B cell (primary cell): ENCODE measurements around the gene MMP3. TPM values are rescaled to one million over a fixed set of nuclear protein-coding genes. Genes with fewer than 3 reads are reported as not detected.

ENCODE experiments used
- ATAC-seq: fragments of 200-7000 bp; cut with Tn5 transposase; one replicate; pipeline ENCODE4 v1.10.0; 2021; ENCODE audit warnings: low read depth, mild to moderate bottlenecking, moderate number of reproducible peaks, moderate library complexity
- CTCF ChIA-PET: fragments of 350-600 bp; sonication (Branson Sonifier 250); formaldehyde crosslinking; loops from one replicate; lab custom pipeline; 2021; ENCODE audit warnings: antibody characterized with exemption, inconsistent platforms; lab: Charles Lee
- POLR2A ChIA-PET: fragments of 350-600 bp; sonication (Branson Sonifier 250); formaldehyde crosslinking; loops from one replicate; lab custom pipeline; 2021; ENCODE audit warnings: antibody characterized with exemption; lab: Charles Lee
- DNase-seq: peaks from one replicate; pipeline ENCODE4 v3.0.0; 2013
- H2AFZ ChIP-seq: 2 replicates; pipeline ENCODE4 v1.6.1; 2012; ENCODE audit warnings: mild to moderate bottlenecking, low read depth, low read length; ENCODE audit not compliant: insufficient read depth, poor library complexity, severe bottlenecking
- H3K27ac ChIP-seq, 2 donors: 1 replicate in 1 of 2; 2 replicates in 1 of 2; pipeline ENCODE4 v1.5.1; 2012 to 2013; ENCODE audit warnings: low read length in 2 of 2, mild to moderate bottlenecking in 2 of 2, moderate library complexity in 1 of 2
- H3K27me3 ChIP-seq, 4 experiments: fragments of 200-600 bp in 1 of 4; sonication (generic) in 1 of 4; replicated peaks in 1 of 4; 1 replicate in 2 of 4; 2 replicates in 2 of 4; pipeline versions ENCODE4 v1.6.1 to v1.7.0; 2013 to 2016; ENCODE audit warnings: low read length in 3 of 4, mild to moderate bottlenecking in 2 of 4, mixed read lengths in 1 of 4, moderate library complexity in 1 of 4; ENCODE audit not compliant: insufficient read depth in 4 of 4, control insufficient read depth in 3 of 4; ENCODE audit errors: control extremely low read depth in 1 of 4
- H3K36me3 ChIP-seq, 2 experiments: replicated peaks in 1 of 2; 1 replicate in 1 of 2; 2 replicates in 1 of 2; pipeline versions ENCODE4 v1.6.1 to v1.7.1; 2013; ENCODE audit warnings: low read length in 1 of 2; ENCODE audit not compliant: insufficient read depth in 2 of 2, control insufficient read depth in 1 of 2; ENCODE audit errors: control extremely low read depth in 1 of 2, extremely low read depth in 1 of 2
- H3K4me1 ChIP-seq, 2 donors: fragments of 200-600 bp in 1 of 2; sonication (generic) in 1 of 2; 1 replicate in 1 of 2; 2 replicates in 1 of 2; pipeline versions ENCODE4 v1.5.1 to v1.6.1; 2013 to 2017; ENCODE audit warnings: low read length in 2 of 2; ENCODE audit not compliant: control insufficient read depth in 2 of 2, insufficient read depth in 2 of 2
- H3K4me2 ChIP-seq: replicated peaks from 2 replicates; pipeline ENCODE3; 2012; ENCODE audit warnings: mild to moderate bottlenecking, low read depth, low read length; ENCODE audit not compliant: poor library complexity, severe bottlenecking
- H3K4me3 ChIP-seq, 5 experiments: fragments of 200-600 bp in 1 of 5; sonication (generic) in 1 of 5; 1 replicate in 3 of 5; 2 replicates in 2 of 5; pipeline versions ENCODE4 v1.5.1 to v1.7.0; 2011 to 2016; ENCODE audit warnings: low read length in 4 of 5, mild to moderate bottlenecking in 4 of 5, low read depth in 2 of 5, control low read depth in 1 of 5, moderate library complexity in 1 of 5; ENCODE audit not compliant: insufficient read depth in 1 of 5; ENCODE audit errors: control extremely low read depth in 1 of 5, extremely low read depth in 1 of 5
- H3K79me2 ChIP-seq: fragments of 200-600 bp; sonication (generic); one replicate; pipeline ENCODE4 v1.6.0; 2016; ENCODE audit warnings: low read length; ENCODE audit not compliant: control insufficient read depth, insufficient read depth
- H3K9ac ChIP-seq: fragments of 200-600 bp; sonication (generic); 2 replicates; pipeline ENCODE4 v1.6.1; 2017; ENCODE audit warnings: mild to moderate bottlenecking, low read length, moderate library complexity
- H3K9me3 ChIP-seq, 3 donors: one replicate each; pipeline versions ENCODE4 v1.6.1 to v1.7.1; 2013; ENCODE audit warnings: low read length in 2 of 3; ENCODE audit not compliant: control insufficient read depth in 2 of 3, insufficient read depth in 1 of 3; ENCODE audit errors: control extremely low read depth in 1 of 3
- H4K20me1 ChIP-seq: 2 replicates; pipeline ENCODE4 v1.6.0; 2012; ENCODE audit warnings: mild to moderate bottlenecking, low read length; ENCODE audit not compliant: insufficient read depth, control insufficient read depth, poor library complexity, severe bottlenecking
- H3K27ac Mint-ChIP-seq: one replicate; pipeline ENCODE4 v1.8.0; 2021; ENCODE audit warnings: mixed read lengths
- H3K27me3 Mint-ChIP-seq: one replicate; pipeline ENCODE4 v1.8.0; 2021; ENCODE audit warnings: mixed read lengths
- H3K4me1 Mint-ChIP-seq: one replicate; pipeline ENCODE4 v1.8.0; 2021; ENCODE audit warnings: mixed read lengths
- H3K4me3 Mint-ChIP-seq: one replicate; pipeline ENCODE4 v1.8.0; 2021; ENCODE audit warnings: mixed read lengths
- H3K9me3 Mint-ChIP-seq: one replicate; pipeline ENCODE4 v1.8.0; 2022; ENCODE audit warnings: mixed read lengths; ENCODE audit not compliant: insufficient read depth
- EZH2 ChIP-seq: IDR thresholded peaks from 2 replicates; pipeline ENCODE4 v1.6.1; 2012; ENCODE audit warnings: borderline replicate concordance, low read depth, mild to moderate bottlenecking, moderate library complexity, low read length; ENCODE audit not compliant: insufficient read depth, poor library complexity, severe bottlenecking
- WGBS: methylation state at CpG from one replicate; pipeline ENCODE4 v1.1.5; 2013; ENCODE audit warnings: missing lambda C conversion rate; ENCODE audit not compliant: insufficient coverage; 5-methylcytosine and 5-hydroxymethylcytosine counted together
- intact Hi-C: fragments of 100-400 bp; cut with micrococcal nuclease; formaldehyde crosslinking; loops from one replicate; pipeline ENCODE4 v1.10.0; 2022
- polyA plus RNA-seq: library from polyadenylated mRNA; depleted of rRNA; stranded (reverse); fragments of >200 nt; gene quantifications from 2 replicates; pipeline ENCODE4 v1.2.3, GENCODE V29; 2012
- total RNA-seq, 2 donors: library from RNA; stranded (reverse); fragments of 120-200 nt in 1 of 2; gene quantifications; 1 replicate in 1 of 2; 2 replicates in 1 of 2; pipeline versions ENCODE4 v1.2.3 to v1.2.4, GENCODE V29; 2013 to 2022
- TF ChIP-seq, protein P1 (sequence below): fragments of 200-600 bp; IDR thresholded peaks from one replicate; pipeline ENCODE4 v1.8.0; 2022; ENCODE audit warnings: antibody characterized with exemption, mild to moderate bottlenecking

The MMP3 gene
- total and polyA plus RNA-seq, 2 donors (not counting 1 experiment from before 2014, with no cell fraction given) = not detected

DNA sequence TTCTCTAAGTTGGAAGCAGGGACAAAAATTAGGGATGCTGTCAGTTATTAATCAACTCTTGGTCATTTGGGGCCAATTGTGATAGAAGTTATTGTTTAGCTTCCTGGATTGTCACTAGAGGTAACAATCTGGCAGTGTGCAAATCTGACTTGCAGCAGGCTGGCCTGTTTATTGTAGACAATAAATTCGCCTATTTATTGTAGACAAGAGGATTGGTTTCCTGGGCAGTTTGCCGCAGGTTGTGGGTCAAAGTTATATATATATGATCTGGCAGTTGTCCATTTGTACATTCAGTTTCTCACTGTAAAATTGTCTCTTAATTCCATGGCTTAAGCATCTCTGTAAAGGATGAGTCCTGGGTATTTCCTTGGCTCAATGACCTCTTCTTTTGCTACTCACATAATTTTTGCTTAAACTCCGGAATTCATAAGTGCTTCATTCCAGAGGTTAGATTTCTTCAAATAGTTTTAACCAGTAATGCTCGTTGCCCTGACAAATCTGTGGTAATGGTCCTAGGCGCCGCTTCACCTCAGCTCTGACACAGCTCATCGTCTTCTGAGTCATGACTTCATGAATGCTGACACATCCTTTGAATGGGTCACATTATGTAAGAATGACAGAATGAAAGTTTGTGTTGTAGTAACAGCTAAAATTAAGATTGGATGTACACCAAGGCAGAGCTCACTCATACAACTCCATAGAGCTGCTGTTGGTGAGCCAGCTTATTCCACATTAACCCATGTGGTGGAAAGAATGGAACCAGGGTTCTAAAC, 7.8 kb upstream of the MMP3 start:
- Histone ChIP-seq H3K27ac (no peak overlapping the region), H2AFZ (no peak overlapping the region), H3K9me3 (no peaks in the 10 kb centered on the region), H3K9ac (no peak overlapping the region), H4K20me1 (no peaks in the 10 kb centered on the region), H3K4me1 (no peaks in the 10 kb centered on the region), H3K4me3 (no peak overlapping the region), H3K36me3 (no peaks in the 10 kb centered on the region), H3K4me2 (no peak overlapping the region), H3K79me2 (no peaks in the 10 kb centered on the region), H3K27me3 (peaks cover 0 to 5% (median 0%) of the 10 kb centered on the region in 4 experiments)
- no peaks in the 10 kb centered on the region for H3K9me3 Mint-ChIP-seq
- CTCF ChIA-PET = no interaction called here
- intact Hi-C loops = no loop called here
- no peak for DNase-seq
- H3K4me3 Mint-ChIP-seq = no peak overlapping the region
- POLR2A ChIA-PET = no interaction called here
- H3K4me1 Mint-ChIP-seq = no peaks in the 10 kb centered on the region
- no peak overlapping the region for H3K27ac Mint-ChIP-seq
- ATAC-seq = no peak
- TF ChIP-seq, protein P1, sequence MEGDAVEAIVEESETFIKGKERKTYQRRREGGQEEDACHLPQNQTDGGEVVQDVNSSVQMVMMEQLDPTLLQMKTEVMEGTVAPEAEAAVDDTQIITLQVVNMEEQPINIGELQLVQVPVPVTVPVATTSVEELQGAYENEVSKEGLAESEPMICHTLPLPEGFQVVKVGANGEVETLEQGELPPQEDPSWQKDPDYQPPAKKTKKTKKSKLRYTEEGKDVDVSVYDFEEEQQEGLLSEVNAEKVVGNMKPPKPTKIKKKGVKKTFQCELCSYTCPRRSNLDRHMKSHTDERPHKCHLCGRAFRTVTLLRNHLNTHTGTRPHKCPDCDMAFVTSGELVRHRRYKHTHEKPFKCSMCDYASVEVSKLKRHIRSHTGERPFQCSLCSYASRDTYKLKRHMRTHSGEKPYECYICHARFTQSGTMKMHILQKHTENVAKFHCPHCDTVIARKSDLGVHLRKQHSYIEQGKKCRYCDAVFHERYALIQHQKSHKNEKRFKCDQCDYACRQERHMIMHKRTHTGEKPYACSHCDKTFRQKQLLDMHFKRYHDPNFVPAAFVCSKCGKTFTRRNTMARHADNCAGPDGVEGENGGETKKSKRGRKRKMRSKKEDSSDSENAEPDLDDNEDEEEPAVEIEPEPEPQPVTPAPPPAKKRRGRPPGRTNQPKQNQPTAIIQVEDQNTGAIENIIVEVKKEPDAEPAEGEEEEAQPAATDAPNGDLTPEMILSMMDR = no peak
- TF ChIP-seq EZH2 = no peak
- 89% methylated on average over 6 of the region's 7 CpGs for WGBS
- peaks cover 6% of the 10 kb centered on the region for H3K27me3 Mint-ChIP-seq

DNA sequence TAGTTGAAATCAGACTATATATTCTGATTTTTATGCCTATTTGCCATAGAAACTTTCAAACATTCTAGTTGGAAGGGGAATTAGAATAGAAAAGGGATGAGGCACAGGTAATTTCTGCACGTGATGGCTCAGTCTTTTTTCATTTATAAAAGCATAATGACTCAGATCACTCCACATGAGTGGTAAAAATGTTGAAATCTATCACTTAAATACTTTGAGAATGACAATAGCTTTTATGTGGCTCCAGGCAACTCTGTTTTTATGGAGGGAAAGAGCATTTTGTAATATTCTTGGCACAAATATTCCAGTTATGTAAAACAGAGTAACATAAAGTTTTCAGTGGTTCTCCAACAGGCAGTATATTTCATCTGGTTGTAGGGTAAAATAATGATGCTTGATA, 5.9 kb upstream of the MMP3 start:
- WGBS = no CpG with 5 or more reads among the region's 1 CpG
- Histone ChIP-seq H3K4me1 (no peaks in the 10 kb centered on the region), H3K27ac (no peak overlapping the region), H3K9me3 (no peaks in the 10 kb centered on the region), H3K36me3 (no peaks in the 10 kb centered on the region), H2AFZ (no peak overlapping the region), H3K4me3 (no peak overlapping the region), H3K79me2 (no peaks in the 10 kb centered on the region), H4K20me1 (no peaks in the 10 kb centered on the region), H3K27me3 (peaks cover 0 to 5% (median 0%) of the 10 kb centered on the region in 4 experiments), H3K9ac (no peak overlapping the region), H3K4me2 (no peak overlapping the region)
- Mint-ChIP-seq H3K27me3 (peaks cover 14% of the 10 kb centered on the region), H3K4me3 (no peak overlapping the region), H3K27ac (no peak overlapping the region), H3K9me3 (no peaks in the 10 kb centered on the region), H3K4me1 (no peaks in the 10 kb centered on the region)
- POLR2A ChIA-PET = no interaction called here
- CTCF ChIA-PET = no interaction called here
- DNase-seq (no peak), ATAC-seq (no peak)
- intact Hi-C loops = no loop called here
- TF ChIP-seq EZH2 = no peak
- TF ChIP-seq, protein P1 = no peak
